Measurements from ENCODE around the gene NBPF11.
A peak's percentile ranks its signal among the peaks of the same experiment; 100 is the strongest.
"Not testable (repeated sequence)": the region's sequence is repeated elsewhere in the genome, so short reads cannot be mapped to it uniquely, and the experiment has no call there.

Gene NBPF11

DNA sequence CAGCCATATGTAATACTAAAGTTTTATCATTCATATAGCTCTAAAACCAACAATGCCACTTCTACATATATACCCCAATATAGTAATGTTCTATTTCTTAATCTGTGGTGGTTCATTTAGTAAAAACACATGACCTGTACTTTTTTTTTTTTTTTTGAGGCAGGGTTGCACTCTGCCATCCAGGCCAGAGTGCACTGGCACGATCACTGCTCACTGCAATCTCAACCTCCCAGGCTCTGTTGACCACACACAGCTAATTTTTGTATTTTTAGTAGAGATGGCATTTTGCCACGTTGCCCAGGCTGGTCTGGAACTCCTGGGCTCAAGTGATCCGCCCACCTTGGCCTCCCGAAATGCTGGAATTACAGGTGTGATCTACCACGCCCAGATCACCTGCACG is 2.1 kb downstream of the NBPF11 start:
- not testable (repeated sequence) for DNase-seq

DNA sequence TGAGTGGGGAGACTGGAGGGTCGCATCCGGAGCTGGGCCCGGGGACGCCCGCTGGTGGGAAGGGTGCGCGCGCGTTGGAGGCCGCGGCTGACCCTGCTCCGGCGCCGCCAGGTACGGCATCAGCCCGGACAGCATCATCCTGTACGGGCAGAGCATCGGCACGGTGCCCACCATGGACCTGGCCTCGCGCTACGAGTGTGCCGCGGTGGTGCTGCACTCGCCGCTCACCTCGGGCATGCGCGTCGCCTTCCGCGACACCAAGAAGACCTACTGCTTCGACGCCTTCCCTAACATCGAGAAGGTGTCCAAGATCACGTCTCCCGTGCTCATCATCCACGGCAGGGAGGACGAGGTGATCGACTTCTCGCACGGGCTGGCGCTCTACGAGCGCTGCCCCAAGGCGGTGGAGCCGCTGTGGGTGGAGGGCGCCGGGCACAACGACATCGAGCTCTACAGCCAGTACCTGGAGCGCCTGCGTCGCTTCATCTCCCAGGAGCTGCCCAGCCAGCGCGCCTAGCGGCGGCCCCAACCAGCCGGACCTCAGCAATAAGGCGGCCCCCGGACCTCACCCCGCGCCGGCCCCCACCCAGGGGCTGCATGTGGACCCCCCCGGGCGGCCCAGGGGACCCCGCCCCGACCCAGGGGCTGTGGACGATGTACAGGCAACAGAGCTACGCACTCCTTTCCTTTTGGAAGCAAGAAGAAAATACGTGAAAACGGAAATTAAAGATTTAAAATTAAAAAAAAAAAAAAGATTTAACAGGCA is 2.8 kb downstream of the NBPF11 start:
- not testable (repeated sequence) for DNase-seq

DNA sequence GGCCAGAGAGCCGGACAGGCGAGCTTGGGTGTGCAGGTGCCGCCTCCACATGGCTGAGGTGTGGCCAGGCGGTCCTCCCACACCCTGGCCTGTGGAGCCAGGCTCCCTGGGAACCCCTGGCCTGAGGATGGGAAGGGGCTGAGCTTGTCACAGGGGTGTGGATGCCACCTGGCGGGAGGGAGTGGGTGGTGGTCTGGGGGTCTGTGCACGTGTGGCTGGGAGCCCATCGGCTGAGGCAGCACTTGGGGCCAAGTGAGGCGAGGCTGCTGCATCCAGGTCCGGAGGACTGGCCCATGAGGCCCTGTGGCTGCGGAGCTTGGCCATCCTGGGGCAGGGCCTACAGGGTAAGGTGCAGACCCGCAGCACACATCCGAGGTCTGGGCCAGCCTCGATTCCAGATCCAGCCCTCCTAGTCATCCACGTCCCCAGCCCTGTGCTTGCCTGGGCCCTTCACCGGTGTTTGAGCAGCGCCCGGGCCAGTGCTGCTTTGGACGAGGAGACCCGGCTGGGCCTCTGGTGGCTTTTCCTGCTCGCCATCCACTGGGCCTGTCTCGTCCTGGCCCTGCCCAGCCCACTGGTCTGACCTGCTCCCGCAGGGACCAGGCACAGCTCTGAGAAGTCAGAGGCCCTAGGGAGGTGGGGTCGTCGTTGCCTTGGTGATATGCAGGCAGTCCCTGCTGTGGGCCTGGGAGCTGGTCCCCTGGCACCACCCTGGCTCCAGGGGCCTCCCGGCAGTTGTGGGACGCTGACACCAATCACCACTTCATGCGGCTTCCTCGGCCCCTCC is 4.8 kb downstream of the NBPF11 start:
- not testable (repeated sequence) for DNase-seq

DNA sequence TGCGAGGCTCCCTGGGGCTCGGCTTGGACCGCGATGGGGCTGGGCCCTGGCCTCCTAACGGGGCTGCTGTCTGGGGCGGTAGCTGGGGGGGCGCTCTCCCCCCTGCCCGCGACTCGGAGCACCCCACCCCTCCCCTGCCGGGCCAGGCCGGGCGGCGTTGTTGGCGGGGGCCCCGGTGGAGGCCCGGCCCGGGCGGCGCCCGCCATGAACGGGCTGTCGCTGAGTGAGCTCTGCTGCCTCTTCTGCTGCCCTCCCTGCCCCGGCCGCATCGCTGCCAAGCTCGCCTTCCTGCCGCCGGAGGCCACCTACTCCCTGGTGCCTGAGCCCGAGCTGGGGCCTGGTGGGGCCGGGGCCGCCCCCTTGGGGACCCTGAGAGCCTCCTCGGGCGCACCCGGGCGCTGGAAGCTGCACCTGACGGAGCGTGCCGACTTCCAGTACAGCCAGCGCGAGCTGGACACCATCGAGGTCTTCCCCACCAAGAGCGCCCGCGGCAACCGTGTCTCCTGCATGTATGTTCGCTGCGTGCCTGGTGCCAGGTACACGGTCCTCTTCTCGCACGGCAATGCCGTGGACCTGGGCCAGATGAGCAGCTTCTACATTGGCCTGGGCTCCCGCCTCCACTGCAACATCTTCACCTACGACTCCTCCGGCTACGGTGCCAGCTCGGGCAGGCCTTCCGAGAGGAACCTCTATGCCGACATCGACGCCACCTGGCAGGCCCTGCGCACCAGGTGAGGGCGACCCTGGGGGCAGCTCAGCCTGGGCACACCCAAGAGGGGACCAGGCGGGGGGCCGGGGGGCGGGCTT is 5.7 kb downstream of the NBPF11 start:
- DNase-seq: not testable (repeated sequence)

DNA sequence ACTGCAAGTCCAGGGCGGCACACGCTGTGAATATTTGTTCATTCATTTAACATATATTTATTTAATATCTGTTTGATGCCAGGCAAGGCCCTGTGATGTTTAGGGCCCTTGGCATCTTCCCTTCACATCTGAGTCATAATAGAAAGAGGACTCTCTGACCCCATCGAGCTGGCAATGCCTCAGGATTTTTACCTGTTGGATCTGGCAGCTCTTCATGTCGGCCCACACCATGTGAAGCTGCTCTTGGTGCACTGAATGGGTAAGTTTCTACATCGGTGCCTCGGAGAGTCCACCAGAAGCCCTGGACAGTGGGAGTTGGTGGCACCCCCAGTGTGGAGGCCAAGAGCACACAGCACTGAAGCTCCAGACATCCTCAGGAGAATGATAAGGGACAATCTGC is 8.9 kb downstream of the NBPF11 start:
- DNase-seq: not testable (repeated sequence)

DNA sequence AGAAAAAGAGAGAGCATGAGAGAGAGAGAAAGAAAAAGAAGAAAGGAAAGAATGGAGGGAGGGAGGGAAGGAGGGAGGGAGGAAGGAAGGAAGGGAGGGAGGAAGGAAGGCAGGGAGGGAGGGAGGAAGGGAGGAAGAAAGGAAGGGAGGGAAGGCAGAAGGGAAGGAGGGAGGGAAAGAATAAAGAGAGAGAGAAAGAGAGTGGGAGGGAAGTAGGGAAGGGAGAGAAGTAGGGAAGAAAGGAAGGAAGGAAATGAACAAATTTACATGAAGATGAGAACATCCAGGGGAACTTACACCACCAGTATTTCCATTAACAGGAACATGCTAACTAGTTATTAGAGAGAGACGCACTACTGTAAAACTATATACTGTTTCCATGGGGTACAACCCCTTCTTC is 10.1 kb downstream of the NBPF11 start:
- not testable (repeated sequence) for DNase-seq

DNA sequence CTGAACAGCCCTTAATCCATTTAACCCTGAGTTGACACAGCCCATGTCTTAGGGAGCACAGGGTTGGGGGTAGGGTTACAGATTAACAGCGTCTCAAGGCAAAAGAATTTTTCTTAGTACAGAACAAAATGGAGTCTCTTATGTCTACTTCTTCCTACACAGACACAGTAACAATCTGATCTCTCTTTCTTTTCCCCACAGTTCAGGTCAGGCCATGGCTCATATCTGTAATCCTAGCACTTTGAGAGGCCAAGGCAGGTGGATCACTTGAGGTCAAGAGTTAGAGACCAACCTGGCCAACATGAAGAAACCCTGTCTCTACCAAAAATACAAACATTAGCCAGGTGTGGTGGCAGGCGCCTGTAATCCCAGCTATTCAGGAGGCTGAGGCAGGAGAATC is 13.5 kb downstream of the NBPF11 start:
- DNase-seq: not testable (repeated sequence)

DNA sequence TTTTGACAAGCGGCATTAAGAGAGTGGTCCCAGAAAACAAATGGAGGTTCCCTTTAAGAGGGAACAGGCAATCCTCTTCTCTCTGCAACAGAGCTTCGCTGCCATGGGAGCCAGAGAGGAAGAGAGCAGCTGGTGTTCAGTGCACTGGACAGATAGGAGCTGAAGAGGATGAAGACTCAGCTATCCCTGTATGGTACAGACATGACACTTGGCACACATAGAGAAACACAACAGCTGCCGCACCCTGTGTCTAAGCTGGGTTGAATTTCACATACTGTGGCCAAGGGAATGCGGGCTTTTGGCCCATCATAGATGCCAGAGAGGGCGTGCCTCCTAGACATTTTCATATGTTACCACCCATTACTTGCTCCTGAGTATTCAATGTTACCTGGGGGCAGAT is 29.7 kb downstream of the NBPF11 start:
- not testable (repeated sequence) for DNase-seq

DNA sequence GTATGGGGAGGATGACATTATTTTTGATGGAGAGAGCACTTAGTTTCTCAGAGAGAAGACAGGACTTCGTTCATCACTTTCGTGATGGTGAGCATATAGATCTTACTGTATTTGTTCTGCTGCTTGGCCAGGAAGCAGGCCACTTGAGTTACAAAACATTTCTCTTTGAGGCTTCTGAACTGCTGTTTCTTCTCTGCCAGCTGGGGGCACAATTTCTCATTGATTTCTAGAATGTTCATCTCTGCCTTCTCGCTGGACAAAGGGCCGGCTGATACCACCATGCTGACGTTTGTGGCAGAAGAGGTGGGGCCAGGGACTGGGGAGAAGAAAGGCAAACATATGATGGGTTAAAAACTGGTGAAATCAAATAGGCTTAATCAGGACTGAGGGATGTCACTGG is 31.7 kb downstream of the NBPF11 start:
- not testable (repeated sequence) for DNase-seq

DNA sequence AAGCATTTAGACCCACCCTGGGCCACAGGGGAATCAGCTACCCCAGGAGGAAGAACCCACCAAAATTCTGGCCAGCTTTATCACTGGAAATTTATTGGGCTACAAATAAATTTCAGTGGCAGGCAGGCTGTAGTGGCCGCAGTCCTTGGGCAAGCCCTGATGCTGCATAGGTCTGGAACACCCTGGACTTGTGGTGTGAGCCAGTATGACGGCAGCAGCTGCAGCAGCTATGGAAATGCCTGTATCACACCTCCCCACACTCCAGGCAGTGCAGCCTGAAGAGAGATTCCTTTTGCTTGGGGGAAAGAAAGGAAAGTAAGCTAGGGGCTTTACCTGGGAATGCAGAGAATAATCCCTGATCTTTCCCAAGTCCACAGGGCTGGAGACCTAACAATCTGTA is 56.3 kb downstream of the NBPF11 start:
- DNase-seq: not testable (repeated sequence)

DNA sequence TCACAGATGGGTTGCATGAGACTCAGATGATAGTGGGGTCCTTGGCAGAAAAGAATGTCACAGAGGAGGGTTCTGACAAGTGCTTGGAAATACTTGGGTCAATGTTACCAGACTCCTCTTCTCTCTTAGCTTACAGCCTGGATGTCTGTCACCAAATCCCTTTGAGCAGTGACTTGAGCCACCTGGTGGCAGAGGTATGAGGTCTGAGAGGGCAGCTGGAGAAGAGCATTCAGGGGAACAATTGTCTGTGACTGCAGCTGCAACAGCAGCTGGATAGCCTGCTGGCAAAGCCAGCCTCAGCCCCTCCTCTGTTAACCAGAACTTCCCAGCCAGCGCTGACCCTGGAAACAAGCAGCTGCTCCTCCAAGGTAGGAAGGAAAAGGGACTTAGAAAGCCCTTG is 65.9 kb downstream of the NBPF11 start:
- not testable (repeated sequence) for DNase-seq

DNA sequence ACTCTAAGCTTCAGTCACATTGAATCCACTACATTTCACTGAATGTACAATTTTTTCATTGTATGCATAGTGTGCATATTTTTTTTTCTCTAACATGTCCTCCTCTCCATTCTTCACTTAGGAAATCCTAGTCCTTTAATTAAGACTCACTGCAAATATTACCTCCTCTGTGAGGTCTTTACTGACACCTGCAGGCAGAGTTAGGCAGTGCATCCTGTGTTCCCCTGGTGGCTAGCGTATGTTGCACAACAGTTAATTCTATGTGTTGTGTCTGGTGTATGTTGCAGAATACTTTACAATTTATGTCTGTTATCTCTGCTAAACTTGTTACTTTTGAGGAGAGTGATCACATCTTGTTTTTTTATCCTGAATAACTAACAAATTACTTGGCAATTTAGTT is 70.9 kb downstream of the NBPF11 start:
- DNase-seq: not testable (repeated sequence)

DNA sequence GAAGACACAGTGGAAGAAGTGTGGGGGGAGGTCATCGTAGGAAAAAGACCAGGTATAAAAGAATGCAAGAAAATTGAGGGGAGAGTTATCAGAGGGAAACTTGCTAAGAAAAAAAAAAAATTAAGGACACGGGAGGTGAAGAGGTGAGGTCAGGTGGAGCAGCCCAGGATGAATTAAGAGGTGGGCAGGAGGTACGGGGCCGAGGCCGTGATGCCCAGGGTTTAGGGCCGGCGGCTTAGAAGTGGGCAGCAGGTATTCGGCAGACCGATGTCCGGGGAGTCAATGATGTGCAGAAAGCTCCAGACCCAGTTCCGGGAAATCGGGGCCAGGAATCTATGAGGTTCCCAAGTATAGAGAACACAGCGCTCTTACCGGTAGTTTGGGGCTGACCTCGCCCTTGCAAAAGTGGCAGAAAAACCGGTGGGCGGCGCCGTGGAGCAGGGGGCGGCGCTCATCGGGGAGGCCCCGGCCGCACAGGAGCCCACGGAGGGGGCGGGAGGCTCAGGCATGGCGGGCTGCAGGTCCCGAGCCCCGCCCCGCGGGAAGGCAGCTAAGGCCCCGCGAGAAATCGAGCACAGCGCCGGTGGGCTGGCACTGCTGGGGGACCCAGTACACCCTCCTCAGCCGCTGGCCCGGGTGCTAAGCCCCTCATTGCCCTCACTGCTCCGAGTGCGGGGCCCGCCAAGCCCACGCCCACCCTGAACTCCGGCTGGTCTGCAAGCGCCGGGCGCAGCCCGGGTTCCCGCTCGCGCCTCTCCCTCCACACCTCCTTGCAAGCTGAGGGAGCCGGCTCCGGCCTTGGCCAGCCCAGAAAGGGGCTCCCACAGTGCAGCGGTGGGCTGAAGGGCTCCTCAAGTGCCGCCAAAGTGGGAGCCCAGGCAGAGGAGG is 73.2 kb downstream of the NBPF11 start:
- DNase-seq: not testable (repeated sequence)

DNA sequence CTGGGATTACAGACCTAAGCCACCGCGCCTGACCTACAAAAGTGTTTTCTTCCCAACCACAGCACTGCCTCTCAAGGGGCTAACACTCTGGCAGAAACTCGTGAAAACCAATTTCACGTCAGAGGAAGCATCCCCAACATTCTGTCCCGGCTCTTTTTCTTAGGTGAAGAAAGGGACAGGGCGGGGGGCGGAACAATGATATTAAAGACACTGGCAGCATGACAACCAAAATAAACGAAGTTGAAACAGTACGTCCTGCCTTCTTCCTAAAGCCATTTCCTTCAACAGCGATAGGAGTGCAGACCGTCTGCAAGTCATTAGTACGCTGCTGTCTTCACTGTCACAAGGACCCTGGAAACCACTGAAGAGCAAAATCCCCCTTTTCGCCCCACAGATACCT is 74.0 kb downstream of the NBPF11 start:
- DNase-seq: not testable (repeated sequence)

DNA sequence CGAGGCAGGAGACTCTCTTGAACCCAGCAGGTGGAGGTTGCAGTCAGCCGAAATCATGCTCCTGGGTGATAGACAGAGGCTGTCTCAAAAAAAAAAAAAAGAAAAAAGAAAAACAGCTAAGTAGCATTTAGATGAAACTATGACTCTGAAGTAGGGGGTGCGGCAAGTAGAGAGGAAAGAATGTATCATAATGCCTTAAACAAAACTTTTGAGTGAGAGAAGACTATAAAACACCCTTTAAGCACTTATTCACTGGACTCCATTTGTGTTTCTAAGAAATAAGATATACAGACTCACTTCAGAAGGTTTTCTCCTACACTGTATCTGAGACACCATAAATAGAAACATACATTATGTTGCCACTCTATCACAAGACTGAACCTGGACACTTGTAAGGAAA is 74.6 kb downstream of the NBPF11 start:
- not testable (repeated sequence) for DNase-seq

DNA sequence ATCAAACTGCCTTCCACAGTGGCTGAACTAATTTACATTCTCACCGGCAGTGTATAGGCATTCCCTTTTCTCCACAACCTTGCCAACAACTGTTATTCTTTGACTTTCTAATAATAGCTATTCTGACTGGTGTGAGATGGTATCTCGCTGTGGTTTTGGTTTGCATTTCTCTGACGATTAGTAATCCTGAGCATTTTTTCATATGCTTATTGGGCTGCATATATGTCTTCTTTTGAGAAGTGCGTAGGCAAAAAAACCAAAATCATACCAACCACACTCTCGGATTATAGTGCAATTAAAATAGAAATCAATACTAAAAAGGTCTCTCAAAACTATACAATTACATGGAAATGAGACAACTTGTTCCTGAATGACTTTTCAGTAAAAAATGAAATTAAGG is 78.7 kb downstream of the NBPF11 start:
- DNase-seq: not testable (repeated sequence)

DNA sequence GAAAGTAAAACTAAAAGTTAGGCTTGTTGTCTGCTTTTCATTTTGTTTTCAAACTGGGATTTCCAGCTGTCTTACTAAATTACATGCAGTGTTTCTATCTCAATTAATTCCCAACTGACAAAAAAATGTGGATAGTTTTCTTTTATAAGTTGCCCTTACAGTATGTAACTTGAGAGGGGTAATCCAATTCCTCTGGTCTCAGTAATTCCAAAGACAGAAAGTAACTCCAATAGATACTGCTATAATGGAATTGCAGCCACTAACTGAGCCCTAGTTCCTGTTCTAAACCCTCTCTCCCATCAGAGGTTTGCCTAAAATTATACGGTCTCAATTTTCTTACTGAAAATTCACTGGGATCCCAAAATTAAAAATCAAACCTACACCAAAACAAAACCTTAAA is 83.5 kb downstream of the NBPF11 start:
- not testable (repeated sequence) for DNase-seq

DNA sequence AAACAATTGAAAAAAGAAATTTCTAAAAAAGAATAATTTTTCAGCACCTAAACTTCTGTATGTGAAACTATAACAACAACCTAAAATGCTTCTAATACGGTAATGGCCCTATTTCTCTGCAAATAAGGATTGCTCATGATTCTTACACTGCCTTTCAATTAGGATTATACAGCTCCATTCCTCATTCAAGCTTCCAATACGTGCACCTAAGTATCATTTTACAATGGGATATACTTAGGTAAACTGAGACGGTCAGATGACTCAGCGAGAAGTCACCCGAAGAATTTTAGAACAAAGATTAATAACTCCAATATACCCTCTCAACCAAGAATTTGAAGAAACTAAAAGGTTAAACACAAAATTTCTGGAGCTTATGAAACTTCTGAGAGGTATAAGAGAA is 83.9 kb downstream of the NBPF11 start:
- DNase-seq: not testable (repeated sequence)

DNA sequence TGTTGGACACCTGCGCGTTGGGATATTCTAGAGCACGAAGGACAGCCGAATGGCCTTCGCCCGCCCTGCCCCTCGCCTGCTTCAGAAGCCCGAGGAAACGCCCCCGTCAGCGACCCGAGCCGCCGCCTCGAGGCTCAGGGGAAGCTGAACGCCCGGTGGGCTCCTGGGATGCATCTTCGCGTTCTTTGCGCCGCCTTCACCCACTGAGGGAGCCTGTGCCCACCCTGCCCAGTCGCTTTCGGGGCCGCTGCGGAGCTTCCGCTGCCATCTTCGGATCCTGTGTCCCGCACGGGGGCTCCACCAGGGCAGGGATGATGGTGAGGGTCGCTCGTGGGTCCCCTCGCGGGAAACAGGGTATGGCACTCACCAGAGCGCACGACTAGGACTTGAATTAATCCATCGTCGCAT is 91.8 kb downstream of the NBPF11 start:
- DNase-seq: peak in 1 of 2 experiments; percentile 9

DNA sequence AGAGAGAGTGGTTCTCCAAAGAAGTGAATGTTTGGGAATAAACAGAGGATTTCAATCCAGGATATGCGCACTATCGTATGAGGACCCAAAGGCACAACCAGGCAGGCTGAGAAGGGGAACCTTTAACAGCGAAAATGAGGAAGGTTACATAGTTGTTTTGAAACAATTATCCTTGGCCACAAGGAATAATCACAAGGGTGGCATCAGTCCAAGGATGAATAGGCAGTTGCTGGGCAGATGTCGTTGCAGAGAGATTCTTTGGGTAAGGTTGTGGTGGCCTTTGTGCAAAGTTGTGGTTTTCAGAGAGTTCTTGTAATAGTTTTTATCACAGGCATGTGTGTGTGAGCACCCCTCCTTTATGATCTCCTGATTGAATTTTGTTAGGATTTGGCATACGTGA is 94.7 kb downstream of the NBPF11 start:
- not testable (repeated sequence) for DNase-seq

Data from activated CD4-positive, alpha-beta T cell treated with anti-CD3 and anti-CD28 coated beads, Interleukin-2, amount 50 U/mL, for 48 hours (primary cell).